ENCODE data around the gene CHCHD2.
"Not testable (repeated sequence)": the region's sequence is repeated elsewhere in the genome, so short reads cannot be mapped to it uniquely, and the experiment has no call there.

Gene CHCHD2

DNA sequence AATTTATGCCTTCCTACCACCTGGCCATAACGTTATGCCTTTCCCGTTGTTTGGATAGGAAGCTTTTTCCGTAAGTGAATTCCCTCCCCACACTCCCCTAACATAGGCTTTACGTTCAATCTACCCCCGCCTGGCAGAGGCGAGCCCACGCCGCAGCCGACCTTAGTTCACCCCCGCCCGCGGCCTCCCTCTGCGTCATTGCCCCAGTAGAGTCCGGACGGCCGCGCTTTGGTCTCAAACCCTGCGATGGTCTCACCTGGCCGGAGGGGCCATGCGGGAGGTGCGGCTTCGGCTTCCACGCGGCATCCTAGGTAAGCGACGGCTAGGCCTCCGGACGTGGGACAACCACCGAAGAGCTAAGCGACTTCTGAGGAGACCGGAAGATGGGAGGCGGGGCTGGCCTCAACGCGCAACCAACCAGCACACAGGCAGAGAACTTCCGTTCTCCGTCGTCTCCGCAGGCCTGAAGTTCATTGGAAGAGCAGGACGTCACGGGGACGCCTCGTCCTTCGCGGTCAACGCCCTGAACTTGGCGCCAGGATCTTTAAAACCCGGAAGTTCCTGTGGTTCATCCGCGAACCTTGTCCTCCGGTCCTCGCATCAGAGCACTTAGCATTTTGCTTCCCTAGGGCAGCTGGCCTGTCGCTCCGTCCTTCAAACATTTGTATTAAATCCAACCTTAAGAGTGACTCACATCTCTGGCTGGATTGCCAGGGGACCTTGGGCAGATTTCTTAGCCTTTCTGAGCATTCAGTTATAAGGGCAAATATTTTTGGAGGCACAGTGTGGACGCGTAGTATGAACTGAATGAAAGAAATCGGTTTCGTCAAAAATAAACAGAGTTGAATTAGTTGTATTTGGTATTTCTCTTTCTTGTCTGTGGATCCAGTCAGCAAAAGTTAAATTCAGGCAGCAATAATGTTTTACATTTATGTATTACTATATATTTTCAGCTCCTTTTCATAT is at the start of gene CHCHD2:
TSS of gene CHCHD2 (minus strand) at position 369 of the 966 bp plus-strand sequence. CDS start at position 306, 63 bp downstream.
- Histone ChIP-seq H3K27me3 (ENCODE audit: control insufficient read depth in 1 of 2, insufficient read depth in 2 of 2, low read length in 2 of 2) (no peaks in the 10 kb centered on the region), H3K27ac (ENCODE audit: low read depth, low read length) (peak within 1 kb of the TSS; percentile 91), H3K4me1 (ENCODE audit: control insufficient read depth in 1 of 2, insufficient read depth in 2 of 2, low read length in 2 of 2) (peaks cover 5 to 13% of the 10 kb centered on the region in 2 donors)

DNA sequence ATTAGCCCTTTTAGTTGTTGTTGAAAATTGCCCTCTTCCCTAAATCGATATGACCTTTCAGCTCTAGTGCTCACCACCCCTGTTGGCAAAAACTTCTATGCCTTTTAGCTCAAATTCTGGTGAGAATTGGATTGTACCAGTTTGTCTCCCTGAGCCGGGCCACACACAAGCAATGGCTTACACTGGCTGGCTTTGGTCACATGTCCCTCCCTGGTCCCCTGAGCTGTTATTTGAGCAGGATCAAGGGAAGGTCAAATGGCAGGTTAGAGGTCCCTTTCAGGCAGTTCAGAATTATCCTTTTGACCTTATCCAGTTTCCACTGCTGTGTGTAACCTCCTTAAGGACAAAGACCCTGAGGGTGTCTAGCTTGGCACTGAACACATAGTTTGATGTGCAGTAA is 24.8 kb upstream of the CHCHD2 start:
- H3K4me3 ChIP-seq (ENCODE audit: low read depth in 1 of 2, low read length in 2 of 2); H3K9me3 ChIP-seq (ENCODE audit: control insufficient read depth in 1 of 2, low read length in 2 of 2); H3K27ac ChIP-seq (ENCODE audit: low read depth, low read length); H3K36me3 ChIP-seq (ENCODE audit: control insufficient read depth in 1 of 2, insufficient read depth in 2 of 2, low read length in 2 of 2); H3K4me1 ChIP-seq (ENCODE audit: control insufficient read depth in 1 of 2, insufficient read depth in 2 of 2, low read length in 2 of 2); H3K9ac ChIP-seq (ENCODE audit: low read depth in 1 of 2, low read length in 2 of 2); H3K27me3 ChIP-seq (ENCODE audit: control insufficient read depth in 1 of 2, insufficient read depth in 2 of 2, low read length in 2 of 2): not testable (repeated sequence)

More for the DNA sequence above, at the start of gene CHCHD2:
- Histone ChIP-seq H3K36me3 (ENCODE audit: control insufficient read depth in 1 of 2, insufficient read depth in 2 of 2, low read length in 2 of 2) (peaks cover 10 to 25% of the 10 kb centered on the region in 2 donors), H3K4me3 (ENCODE audit: low read depth in 1 of 2, low read length in 2 of 2) (peak within 1 kb of the TSS; percentile 91 to 95), H3K9ac (ENCODE audit: low read depth in 1 of 2, low read length in 2 of 2) (peak within 1 kb of the TSS; percentile 93 to 97), H3K9me3 (ENCODE audit: control insufficient read depth in 1 of 2, low read length in 2 of 2) (no peaks in the 10 kb centered on the region)

DNA sequence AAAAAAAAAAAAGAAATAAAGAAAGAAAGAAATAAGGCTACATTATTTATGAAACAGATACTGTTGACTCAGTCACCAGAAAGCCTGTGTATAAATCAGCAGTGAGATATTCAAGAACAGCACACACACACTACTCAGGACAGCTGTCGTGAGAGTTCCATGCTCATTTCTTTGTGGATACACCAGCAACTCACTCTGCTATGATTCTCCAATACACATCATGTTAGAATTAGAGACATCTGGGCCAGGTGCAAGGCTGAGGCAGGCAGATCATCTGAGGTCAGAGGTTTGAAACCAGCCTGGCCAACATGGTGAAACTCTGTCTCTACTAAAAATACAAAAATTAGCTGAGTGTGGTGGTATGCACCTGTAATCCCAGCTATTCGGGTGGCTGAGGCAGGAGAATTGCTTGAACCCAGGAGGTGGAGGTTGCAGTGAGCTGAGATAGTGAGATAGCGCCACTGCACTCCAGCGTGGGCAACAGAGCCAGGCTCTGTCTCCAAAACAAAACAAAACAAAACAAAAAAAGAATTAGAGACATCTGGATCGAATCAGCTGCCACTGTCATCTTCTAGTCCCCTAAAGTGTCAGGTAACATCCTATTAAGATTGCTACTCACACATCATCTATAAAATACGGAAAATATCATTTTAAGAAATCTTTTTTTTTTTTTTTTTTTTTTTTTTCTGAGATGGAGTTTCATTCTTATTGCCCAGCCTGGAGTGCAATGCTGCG is 21.1 kb upstream of the CHCHD2 start:
- no peaks in the 10 kb centered on the region for H3K4me1 ChIP-seq (ENCODE audit: control insufficient read depth in 1 of 2, insufficient read depth in 2 of 2, low read length in 2 of 2)
- H3K27me3 ChIP-seq (ENCODE audit: control insufficient read depth in 1 of 2, insufficient read depth in 2 of 2, low read length in 2 of 2), result no peaks in the 10 kb centered on the region
- no peak overlapping the region for H3K27ac ChIP-seq (ENCODE audit: low read depth, low read length)
- no peaks in the 10 kb centered on the region for H3K36me3 ChIP-seq (ENCODE audit: control insufficient read depth in 1 of 2, insufficient read depth in 2 of 2, low read length in 2 of 2)
- no peak overlapping the region for H3K9ac ChIP-seq (ENCODE audit: low read depth in 1 of 2, low read length in 2 of 2)
- no peak overlapping the region for H3K4me3 ChIP-seq (ENCODE audit: low read depth in 1 of 2, low read length in 2 of 2)
- H3K9me3 ChIP-seq (ENCODE audit: control insufficient read depth in 1 of 2, low read length in 2 of 2), result no peaks in the 10 kb centered on the region

- Histone ChIP-seq H3K27me3 (ENCODE audit: control insufficient read depth in 1 of 2, insufficient read depth in 2 of 2, low read length in 2 of 2) (no peaks in the 10 kb centered on the region), H3K36me3 (ENCODE audit: control insufficient read depth in 1 of 2, insufficient read depth in 2 of 2, low read length in 2 of 2) (no peaks in the 10 kb centered on the region), H3K4me1 (ENCODE audit: control insufficient read depth in 1 of 2, insufficient read depth in 2 of 2, low read length in 2 of 2) (no peaks in the 10 kb centered on the region), H3K27ac (ENCODE audit: low read depth, low read length) (no peak overlapping the region), H3K4me3 (ENCODE audit: low read depth in 1 of 2, low read length in 2 of 2) (no peak overlapping the region), H3K9ac (ENCODE audit: low read depth in 1 of 2, low read length in 2 of 2) (no peak overlapping the region), H3K9me3 (ENCODE audit: control insufficient read depth in 1 of 2, low read length in 2 of 2) (no peaks in the 10 kb centered on the region)
Observed at GRCh38 chr7:56125831-56126230, 19.6 kb upstream of the CHCHD2 start.

GRCh38 chr7:56124981-56125380 is 18.7 kb upstream of the CHCHD2 start:
- no peak overlapping the region for H3K27ac ChIP-seq (ENCODE audit: low read depth, low read length)
- H3K4me3 ChIP-seq (ENCODE audit: low read depth in 1 of 2, low read length in 2 of 2), result no peak overlapping the region

GRCh38 chr7:56121440-56121839 is 15.2 kb upstream of the CHCHD2 start:
- Histone ChIP-seq H3K9ac (ENCODE audit: low read depth in 1 of 2, low read length in 2 of 2) (no peak overlapping the region), H3K27ac (ENCODE audit: low read depth, low read length) (no peak overlapping the region), H3K9me3 (ENCODE audit: control insufficient read depth in 1 of 2, low read length in 2 of 2) (no peaks in the 10 kb centered on the region), H3K27me3 (ENCODE audit: control insufficient read depth in 1 of 2, insufficient read depth in 2 of 2, low read length in 2 of 2) (peaks cover 0 to 3% of the 10 kb centered on the region in 2 donors), H3K4me3 (ENCODE audit: low read depth in 1 of 2, low read length in 2 of 2) (no peak overlapping the region), H3K4me1 (ENCODE audit: control insufficient read depth in 1 of 2, insufficient read depth in 2 of 2, low read length in 2 of 2) (no peaks in the 10 kb centered on the region), H3K36me3 (ENCODE audit: control insufficient read depth in 1 of 2, insufficient read depth in 2 of 2, low read length in 2 of 2) (no peaks in the 10 kb centered on the region)

More at GRCh38 chr7:56124981-56125380, 18.7 kb upstream of the CHCHD2 start:
- H3K4me1 ChIP-seq (ENCODE audit: control insufficient read depth in 1 of 2, insufficient read depth in 2 of 2, low read length in 2 of 2), result no peaks in the 10 kb centered on the region
- no peak overlapping the region for H3K9ac ChIP-seq (ENCODE audit: low read depth in 1 of 2, low read length in 2 of 2)
- no peaks in the 10 kb centered on the region for H3K27me3 ChIP-seq (ENCODE audit: control insufficient read depth in 1 of 2, insufficient read depth in 2 of 2, low read length in 2 of 2)
- no peaks in the 10 kb centered on the region for H3K36me3 ChIP-seq (ENCODE audit: control insufficient read depth in 1 of 2, insufficient read depth in 2 of 2, low read length in 2 of 2)
- no peaks in the 10 kb centered on the region for H3K9me3 ChIP-seq (ENCODE audit: control insufficient read depth in 1 of 2, low read length in 2 of 2)

GRCh38 chr7:56115852-56116538 is 9.7 kb upstream of the CHCHD2 start, which contains the start of gene NUPR2:
NUPR2 (minus strand) TSS chr7:56116417; CDS start chr7:56116314, 103 bp downstream.
- no peaks in the 10 kb centered on the region for H3K4me1 ChIP-seq (ENCODE audit: control insufficient read depth in 1 of 2, insufficient read depth in 2 of 2, low read length in 2 of 2)
- no peak within 1 kb of the TSS for H3K27ac ChIP-seq (ENCODE audit: low read depth, low read length)
- no peaks in the 10 kb centered on the region for H3K36me3 ChIP-seq (ENCODE audit: control insufficient read depth in 1 of 2, insufficient read depth in 2 of 2, low read length in 2 of 2)
- H3K27me3 ChIP-seq (ENCODE audit: control insufficient read depth in 1 of 2, insufficient read depth in 2 of 2, low read length in 2 of 2), result peaks cover 0 to 10% of the 10 kb centered on the region in 2 donors
- no peak within 1 kb of the TSS for H3K9ac ChIP-seq (ENCODE audit: low read depth in 1 of 2, low read length in 2 of 2)
- H3K4me3 ChIP-seq (ENCODE audit: low read depth in 1 of 2, low read length in 2 of 2), result peak within 1 kb of the TSS in 1 of 2 donors; percentile 36
- H3K9me3 ChIP-seq (ENCODE audit: control insufficient read depth in 1 of 2, low read length in 2 of 2), result no peaks in the 10 kb centered on the region

DNA sequence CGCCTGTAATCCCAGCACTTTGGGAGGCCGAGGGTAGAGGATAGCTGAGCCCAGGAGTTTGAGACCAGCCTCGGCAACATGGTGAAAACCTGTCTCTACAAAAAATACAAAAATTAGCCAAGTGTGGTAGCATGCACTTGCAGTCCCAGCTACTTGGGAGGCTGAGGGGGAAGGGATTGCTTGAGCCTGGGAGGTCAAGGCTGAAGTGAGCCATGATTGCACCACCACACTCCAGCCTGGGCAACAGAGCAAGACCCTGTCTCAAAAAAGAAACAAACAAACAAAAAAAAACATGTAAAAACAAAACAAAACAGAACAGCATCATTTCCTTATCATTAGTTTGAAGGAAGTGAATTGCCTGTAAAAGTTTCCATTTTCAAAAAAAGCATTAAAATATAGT is 6.0 kb upstream of the CHCHD2 start:
- H3K4me1 ChIP-seq (ENCODE audit: control insufficient read depth in 1 of 2, insufficient read depth in 2 of 2, low read length in 2 of 2); H3K27ac ChIP-seq (ENCODE audit: low read depth, low read length); H3K27me3 ChIP-seq (ENCODE audit: control insufficient read depth in 1 of 2, insufficient read depth in 2 of 2, low read length in 2 of 2); H3K9ac ChIP-seq (ENCODE audit: low read depth in 1 of 2, low read length in 2 of 2); H3K36me3 ChIP-seq (ENCODE audit: control insufficient read depth in 1 of 2, insufficient read depth in 2 of 2, low read length in 2 of 2); H3K9me3 ChIP-seq (ENCODE audit: control insufficient read depth in 1 of 2, low read length in 2 of 2); H3K4me3 ChIP-seq (ENCODE audit: low read depth in 1 of 2, low read length in 2 of 2): not testable (repeated sequence)

GRCh38 chr7:56110611-56111010 is 4.3 kb upstream of the CHCHD2 start:
- no peak overlapping the region for H3K27ac ChIP-seq (ENCODE audit: low read depth, low read length)
- H3K9me3 ChIP-seq (ENCODE audit: control insufficient read depth in 1 of 2, low read length in 2 of 2), result no peaks in the 10 kb centered on the region
- no peak overlapping the region for H3K9ac ChIP-seq (ENCODE audit: low read depth in 1 of 2, low read length in 2 of 2)
- peaks cover 0 to 4% of the 10 kb centered on the region in 2 donors for H3K4me1 ChIP-seq (ENCODE audit: control insufficient read depth in 1 of 2, insufficient read depth in 2 of 2, low read length in 2 of 2)
- H3K27me3 ChIP-seq (ENCODE audit: control insufficient read depth in 1 of 2, insufficient read depth in 2 of 2, low read length in 2 of 2), result peaks cover 0 to under 1% of the 10 kb centered on the region in 2 donors
- no peak overlapping the region for H3K4me3 ChIP-seq (ENCODE audit: low read depth in 1 of 2, low read length in 2 of 2)
- no peaks in the 10 kb centered on the region for H3K36me3 ChIP-seq (ENCODE audit: control insufficient read depth in 1 of 2, insufficient read depth in 2 of 2, low read length in 2 of 2)
